ENCODE measurements around the gene GDPD2. TPM values are rescaled to one million over a fixed set of nuclear protein-coding genes. Genes with fewer than 3 reads are reported as not detected.

GDPD2 gene
- total RNA-seq, 1 donor from 2014 or later, result 0.13 TPM

GRCh38 chrX:70432936-70433847 is 10.1 kb downstream of the GDPD2 start:
- TF ChIP-seq, protein P1, sequence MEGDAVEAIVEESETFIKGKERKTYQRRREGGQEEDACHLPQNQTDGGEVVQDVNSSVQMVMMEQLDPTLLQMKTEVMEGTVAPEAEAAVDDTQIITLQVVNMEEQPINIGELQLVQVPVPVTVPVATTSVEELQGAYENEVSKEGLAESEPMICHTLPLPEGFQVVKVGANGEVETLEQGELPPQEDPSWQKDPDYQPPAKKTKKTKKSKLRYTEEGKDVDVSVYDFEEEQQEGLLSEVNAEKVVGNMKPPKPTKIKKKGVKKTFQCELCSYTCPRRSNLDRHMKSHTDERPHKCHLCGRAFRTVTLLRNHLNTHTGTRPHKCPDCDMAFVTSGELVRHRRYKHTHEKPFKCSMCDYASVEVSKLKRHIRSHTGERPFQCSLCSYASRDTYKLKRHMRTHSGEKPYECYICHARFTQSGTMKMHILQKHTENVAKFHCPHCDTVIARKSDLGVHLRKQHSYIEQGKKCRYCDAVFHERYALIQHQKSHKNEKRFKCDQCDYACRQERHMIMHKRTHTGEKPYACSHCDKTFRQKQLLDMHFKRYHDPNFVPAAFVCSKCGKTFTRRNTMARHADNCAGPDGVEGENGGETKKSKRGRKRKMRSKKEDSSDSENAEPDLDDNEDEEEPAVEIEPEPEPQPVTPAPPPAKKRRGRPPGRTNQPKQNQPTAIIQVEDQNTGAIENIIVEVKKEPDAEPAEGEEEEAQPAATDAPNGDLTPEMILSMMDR (IDR thresholded peaks at IDR 0.05; ENCODE audit: unreplicated experiment), result no peak
- Mint-ChIP-seq H3K4me3 (ENCODE audit: unreplicated experiment) (peak overlapping the region; percentile 80), H3K27me3 (ENCODE audit: unreplicated experiment) (peaks cover 5% of the 10 kb centered on the region), H3K36me3 (ENCODE audit: low read depth, unreplicated experiment) (no peaks in the 10 kb centered on the region), H3K27ac (ENCODE audit: unreplicated experiment) (peak overlapping the region; percentile 57), H3K4me1 (ENCODE audit: unreplicated experiment) (no peaks in the 10 kb centered on the region), H3K9me3 (ENCODE audit: unreplicated experiment) (no peaks in the 10 kb centered on the region)
- DNase-seq (ENCODE audit: low spot score), result no peak

GRCh38 chrX:70433848-70434351 is 10.8 kb downstream of the GDPD2 start:
- Mint-ChIP-seq H3K27ac (ENCODE audit: unreplicated experiment) (peak overlapping the region; percentile 93), H3K4me1 (ENCODE audit: unreplicated experiment) (no peaks in the 10 kb centered on the region), H3K9me3 (ENCODE audit: unreplicated experiment) (no peaks in the 10 kb centered on the region)

DNA sequence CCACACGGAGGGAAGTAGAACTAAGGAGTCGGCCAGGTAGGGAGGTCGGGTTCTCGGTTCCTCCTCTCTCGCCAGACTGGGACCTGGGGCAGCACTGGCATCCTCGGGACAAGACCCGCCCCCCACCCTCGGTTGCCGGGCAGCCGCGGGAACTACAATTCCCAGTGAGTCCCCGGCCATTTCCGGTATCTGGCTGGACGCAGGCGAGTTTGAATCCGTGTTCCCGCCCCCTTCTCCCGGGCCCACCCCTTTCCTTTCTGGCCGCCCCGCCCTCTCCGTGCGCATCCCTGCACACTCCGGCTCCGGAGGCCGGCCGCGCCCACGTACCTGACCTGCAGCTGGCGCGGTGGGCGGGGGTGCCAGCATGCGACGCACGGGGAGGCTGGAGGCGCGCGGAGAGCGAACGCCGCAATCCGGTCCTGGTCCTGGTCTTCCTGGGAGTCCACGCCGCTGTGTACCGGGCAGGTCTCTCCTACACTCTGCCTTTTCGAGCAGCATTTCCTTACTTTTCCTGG is 11.3 kb downstream of the GDPD2 start:
- Mint-ChIP-seq H3K36me3 (ENCODE audit: low read depth, unreplicated experiment) (no peaks in the 10 kb centered on the region), H3K27ac (ENCODE audit: unreplicated experiment) (peak overlapping the region; percentile 93), H3K4me1 (ENCODE audit: unreplicated experiment) (no peaks in the 10 kb centered on the region), H3K27me3 (ENCODE audit: unreplicated experiment) (peaks cover 2% of the 10 kb centered on the region), H3K9me3 (ENCODE audit: unreplicated experiment) (no peaks in the 10 kb centered on the region), H3K4me3 (ENCODE audit: unreplicated experiment) (peak overlapping the region; percentile 91)
- DNase-seq (ENCODE audit: low spot score), result peak; percentile 73
- TF ChIP-seq, protein P1 (IDR thresholded peaks at IDR 0.05; ENCODE audit: unreplicated experiment), result no peak

More at GRCh38 chrX:70433848-70434351, 10.8 kb downstream of the GDPD2 start:
- DNase-seq (ENCODE audit: low spot score), result peak; percentile 66
- TF ChIP-seq, protein P1 (IDR thresholded peaks at IDR 0.05; ENCODE audit: unreplicated experiment), result peak; percentile 51
- peaks cover 5% of the 10 kb centered on the region for H3K27me3 Mint-ChIP-seq (ENCODE audit: unreplicated experiment)
- no peaks in the 10 kb centered on the region for H3K36me3 Mint-ChIP-seq (ENCODE audit: low read depth, unreplicated experiment)
- H3K4me3 Mint-ChIP-seq (ENCODE audit: unreplicated experiment), result peak overlapping the region; percentile 90

- DNase-seq (ENCODE audit: low spot score), result no peak
- Mint-ChIP-seq H3K36me3 (ENCODE audit: low read depth, unreplicated experiment) (no peaks in the 10 kb centered on the region), H3K27me3 (ENCODE audit: unreplicated experiment) (peaks cover 2% of the 10 kb centered on the region), H3K9me3 (ENCODE audit: unreplicated experiment) (no peaks in the 10 kb centered on the region), H3K4me1 (ENCODE audit: unreplicated experiment) (no peaks in the 10 kb centered on the region), H3K4me3 (ENCODE audit: unreplicated experiment) (peak overlapping the region; percentile 91), H3K27ac (ENCODE audit: unreplicated experiment) (peak overlapping the region; percentile 42)
- TF ChIP-seq, protein P1 (IDR thresholded peaks at IDR 0.05; ENCODE audit: unreplicated experiment), result no peak
Observed at GRCh38 chrX:70434914-70435586, 11.9 kb downstream of the GDPD2 start.
